ENCODE measurements around the gene RBM47.
A peak's percentile ranks its signal among the peaks of the same experiment; 100 is the strongest.
"Not testable (repeated sequence)": the region's sequence is repeated elsewhere in the genome, so short reads cannot be mapped to it uniquely, and the experiment has no call there.

Gene RBM47

GRCh38 chr4:40434126-40434687 lies 195.5 kb downstream of the RBM47 start:
- DNase-seq (ENCODE audit: low read depth), result no peak
- no peak for TF ChIP-seq CTCF (IDR thresholded peaks at IDR 0.05; ENCODE audit: insufficient read depth, low read depth, low read length, missing control alignments)
- H3K4me3 ChIP-seq (ENCODE audit: low read length), result no peak overlapping the region

GRCh38 chr4:40432504-40432903 lies 197.2 kb downstream of the RBM47 start:
- no peak for DNase-seq (ENCODE audit: low read depth)
- no peak overlapping the region for H3K4me3 ChIP-seq (ENCODE audit: low read length)
- no peak for TF ChIP-seq CTCF (IDR thresholded peaks at IDR 0.05; ENCODE audit: insufficient read depth, low read depth, low read length, missing control alignments)

GRCh38 chr4:40427871-40428270 lies 201.8 kb downstream of the RBM47 start:
- not testable (repeated sequence) for DNase-seq (ENCODE audit: low read depth); H3K4me3 ChIP-seq (ENCODE audit: low read length)

- no peak for TF ChIP-seq CTCF (IDR thresholded peaks at IDR 0.05; ENCODE audit: insufficient read depth, low read depth, low read length, missing control alignments)
- no peak overlapping the region for H3K4me3 ChIP-seq (ENCODE audit: low read length)
- DNase-seq (ENCODE audit: low read depth), result no peak
These were observed 202.5 kb downstream of the RBM47 start for GRCh38 chr4:40427128-40427527.

- no peak overlapping the region for H3K4me3 ChIP-seq (ENCODE audit: low read length)
- no peak for DNase-seq (ENCODE audit: low read depth)
- TF ChIP-seq CTCF (IDR thresholded peaks at IDR 0.05; ENCODE audit: insufficient read depth, low read depth, low read length, missing control alignments), result no peak
These were observed 203.7 kb downstream of the RBM47 start for GRCh38 chr4:40425799-40426574.

GRCh38 chr4:40423735-40424134 lies 205.9 kb downstream of the RBM47 start:
- DNase-seq (ENCODE audit: low read depth), result peak; percentile 42
- no peak for TF ChIP-seq CTCF (IDR thresholded peaks at IDR 0.05; ENCODE audit: insufficient read depth, low read depth, low read length, missing control alignments)

GRCh38 chr4:40421839-40422708 lies 207.6 kb downstream of the RBM47 start:
- no peak for TF ChIP-seq CTCF (IDR thresholded peaks at IDR 0.05; ENCODE audit: insufficient read depth, low read depth, low read length, missing control alignments)
- no peak overlapping the region for H3K4me3 ChIP-seq (ENCODE audit: low read length)
- DNase-seq (ENCODE audit: low read depth), result no peak

More at GRCh38 chr4:40423735-40424134, 205.9 kb downstream of the RBM47 start:
- no peak overlapping the region for H3K4me3 ChIP-seq (ENCODE audit: low read length)

Data from epithelial cell of esophagus (primary cell).